ENCODE results near the gene YTHDF2.

DNA sequence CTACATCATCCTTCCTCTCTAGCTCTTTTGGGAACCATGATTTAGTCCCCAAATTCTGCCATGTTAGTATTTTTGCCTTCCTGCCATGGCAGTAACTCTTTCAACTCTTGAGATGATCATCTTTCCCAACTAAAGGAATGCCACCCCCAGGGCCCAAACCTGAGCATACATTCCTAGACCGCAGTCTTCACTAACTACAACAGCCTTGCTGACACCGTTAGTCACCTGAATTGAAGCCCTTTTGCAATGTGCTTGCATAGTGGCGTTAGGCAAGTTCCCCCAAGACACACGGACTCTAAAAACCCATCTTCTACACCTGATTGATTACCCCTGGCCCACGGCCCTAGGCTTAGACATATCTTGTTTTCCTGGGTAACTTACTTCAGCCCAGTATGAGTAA is 16.4 kb upstream of the YTHDF2 start:
- TF ChIP-seq, protein P1, sequence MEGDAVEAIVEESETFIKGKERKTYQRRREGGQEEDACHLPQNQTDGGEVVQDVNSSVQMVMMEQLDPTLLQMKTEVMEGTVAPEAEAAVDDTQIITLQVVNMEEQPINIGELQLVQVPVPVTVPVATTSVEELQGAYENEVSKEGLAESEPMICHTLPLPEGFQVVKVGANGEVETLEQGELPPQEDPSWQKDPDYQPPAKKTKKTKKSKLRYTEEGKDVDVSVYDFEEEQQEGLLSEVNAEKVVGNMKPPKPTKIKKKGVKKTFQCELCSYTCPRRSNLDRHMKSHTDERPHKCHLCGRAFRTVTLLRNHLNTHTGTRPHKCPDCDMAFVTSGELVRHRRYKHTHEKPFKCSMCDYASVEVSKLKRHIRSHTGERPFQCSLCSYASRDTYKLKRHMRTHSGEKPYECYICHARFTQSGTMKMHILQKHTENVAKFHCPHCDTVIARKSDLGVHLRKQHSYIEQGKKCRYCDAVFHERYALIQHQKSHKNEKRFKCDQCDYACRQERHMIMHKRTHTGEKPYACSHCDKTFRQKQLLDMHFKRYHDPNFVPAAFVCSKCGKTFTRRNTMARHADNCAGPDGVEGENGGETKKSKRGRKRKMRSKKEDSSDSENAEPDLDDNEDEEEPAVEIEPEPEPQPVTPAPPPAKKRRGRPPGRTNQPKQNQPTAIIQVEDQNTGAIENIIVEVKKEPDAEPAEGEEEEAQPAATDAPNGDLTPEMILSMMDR (IDR thresholded peaks at IDR 0.05), result no peak
- no peak for TF ChIP-seq POLR2AphosphoS5 (IDR thresholded peaks at IDR 0.05)
- TF ChIP-seq POLR2A (IDR thresholded peaks at IDR 0.05), result no peak

All from prostate gland (tissue), 2 donors.